ENCODE measurements around the gene TSPAN4. TPM values are rescaled to one million over a fixed set of nuclear protein-coding genes. Genes with fewer than 3 reads are reported as not detected.

Gene TSPAN4
- total and polyA plus RNA-seq, 3 experiments from 2014 or later, result 4.4 to 9.4 (median 8.8) TPM

- CTCF ChIA-PET, result no interaction called here
- Histone ChIP-seq H3K4me1 (ENCODE audit: insufficient read depth, low read length) (peaks cover 4% of the 10 kb centered on the region), H3K27ac (ENCODE audit: low read depth, low read length) (no peak overlapping the region), H3K27me3 (ENCODE audit: insufficient read depth, low read length, poor library complexity, severe bottlenecking) (peaks cover 3% of the 10 kb centered on the region), H3K9me3 (ENCODE audit: low read length) (no peaks in the 10 kb centered on the region), H3K4me3 (ENCODE audit: low read length) (no peak overlapping the region), H3K36me3 (ENCODE audit: insufficient read depth, low read length) (no peaks in the 10 kb centered on the region)
- Mint-ChIP-seq H3K27me3 (no peaks in the 10 kb centered on the region), H3K4me1 (peaks cover 4 to 14% (median 5%) of the 10 kb centered on the region in 3 donors), H3K4me3 (no peak overlapping the region), H3K27ac (no peak overlapping the region), H3K36me3 (no peaks in the 10 kb centered on the region), H3K9me3 (no peaks in the 10 kb centered on the region)
- POLR2A ChIA-PET, result no interaction called here
- DNase-seq, result no peak
Measured at GRCh38 chr11:853682-854448, 11.2 kb downstream of the TSPAN4 start.

GRCh38 chr11:854601-855329, 12.1 kb downstream of the TSPAN4 start:
- no peaks in the 10 kb centered on the region for H3K9me3 ChIP-seq (ENCODE audit: low read length)
- Mint-ChIP-seq H3K4me3 (no peak overlapping the region), H3K36me3 (no peaks in the 10 kb centered on the region), H3K27ac (no peak overlapping the region), H3K27me3 (no peaks in the 10 kb centered on the region), H3K4me1 (peaks cover 4 to 8% (median 5%) of the 10 kb centered on the region in 3 donors), H3K9me3 (no peaks in the 10 kb centered on the region)
- CTCF ChIA-PET, result no interaction called here
- no peaks in the 10 kb centered on the region for H3K36me3 ChIP-seq (ENCODE audit: insufficient read depth, low read length)
- H3K4me3 ChIP-seq (ENCODE audit: low read length), result no peak overlapping the region
- no peaks in the 10 kb centered on the region for H3K4me1 ChIP-seq (ENCODE audit: insufficient read depth, low read length)
- DNase-seq, result no peak
- POLR2A ChIA-PET, result no interaction called here
- H3K27me3 ChIP-seq (ENCODE audit: insufficient read depth, low read length, poor library complexity, severe bottlenecking), result no peaks in the 10 kb centered on the region
- no peak overlapping the region for H3K27ac ChIP-seq (ENCODE audit: low read depth, low read length)

GRCh38 chr11:855330-855674, 12.7 kb downstream of the TSPAN4 start:
- Mint-ChIP-seq H3K4me3 (no peak overlapping the region), H3K27me3 (no peaks in the 10 kb centered on the region), H3K36me3 (no peaks in the 10 kb centered on the region), H3K4me1 (peaks cover 4 to 8% (median 5%) of the 10 kb centered on the region in 3 donors), H3K9me3 (no peaks in the 10 kb centered on the region), H3K27ac (no peak overlapping the region)
- H3K27ac ChIP-seq (ENCODE audit: low read depth, low read length), result no peak overlapping the region
- CTCF ChIA-PET, result no interaction called here
- no peak for DNase-seq
- H3K36me3 ChIP-seq (ENCODE audit: insufficient read depth, low read length), result no peaks in the 10 kb centered on the region
- H3K9me3 ChIP-seq (ENCODE audit: low read length), result no peaks in the 10 kb centered on the region
- no peak overlapping the region for H3K4me3 ChIP-seq (ENCODE audit: low read length)
- H3K27me3 ChIP-seq (ENCODE audit: insufficient read depth, low read length, poor library complexity, severe bottlenecking), result no peaks in the 10 kb centered on the region
- POLR2A ChIA-PET, result no interaction called here
- no peaks in the 10 kb centered on the region for H3K4me1 ChIP-seq (ENCODE audit: insufficient read depth, low read length)

GRCh38 chr11:855796-856195, 13.1 kb downstream of the TSPAN4 start:
- no peaks in the 10 kb centered on the region for H3K27me3 ChIP-seq (ENCODE audit: insufficient read depth, low read length, poor library complexity, severe bottlenecking)
- no peak overlapping the region for H3K4me3 Mint-ChIP-seq
- no peak overlapping the region for H3K27ac ChIP-seq (ENCODE audit: low read depth, low read length)
- no peaks in the 10 kb centered on the region for H3K9me3 Mint-ChIP-seq
- H3K4me3 ChIP-seq (ENCODE audit: low read length), result no peak overlapping the region
- CTCF ChIA-PET, result no interaction called here
- H3K36me3 Mint-ChIP-seq, result no peaks in the 10 kb centered on the region
- H3K36me3 ChIP-seq (ENCODE audit: insufficient read depth, low read length), result no peaks in the 10 kb centered on the region
- DNase-seq, result no peak
- no peaks in the 10 kb centered on the region for H3K4me1 ChIP-seq (ENCODE audit: insufficient read depth, low read length)
- no peak overlapping the region for H3K27ac Mint-ChIP-seq
- no peaks in the 10 kb centered on the region for H3K27me3 Mint-ChIP-seq
- POLR2A ChIA-PET, result no interaction called here
- peaks cover 4 to 8% (median 5%) of the 10 kb centered on the region in 3 donors for H3K4me1 Mint-ChIP-seq
- no peaks in the 10 kb centered on the region for H3K9me3 ChIP-seq (ENCODE audit: low read length)

GRCh38 chr11:856397-856796, 13.7 kb downstream of the TSPAN4 start:
- H3K9me3 ChIP-seq (ENCODE audit: low read length), result no peaks in the 10 kb centered on the region
- H3K4me1 ChIP-seq (ENCODE audit: insufficient read depth, low read length), result no peaks in the 10 kb centered on the region
- Mint-ChIP-seq H3K27ac (peak overlapping the region in 1 of 8 donors; percentile 59), H3K27me3 (no peaks in the 10 kb centered on the region), H3K36me3 (no peaks in the 10 kb centered on the region), H3K4me1 (peaks cover 4 to 8% (median 5%) of the 10 kb centered on the region in 3 donors), H3K9me3 (no peaks in the 10 kb centered on the region), H3K4me3 (no peak overlapping the region)
- no peak overlapping the region for H3K27ac ChIP-seq (ENCODE audit: low read depth, low read length)
- DNase-seq, result no peak
- ChIA-PET CTCF (no interaction called here), POLR2A (interaction anchor here (0.6 kb wide), 1 partner anchor 225 kb away, joined by 3 read pairs; no protein-coding TSS in a partner anchor)
- no peaks in the 10 kb centered on the region for H3K27me3 ChIP-seq (ENCODE audit: insufficient read depth, low read length, poor library complexity, severe bottlenecking)
- no peak overlapping the region for H3K4me3 ChIP-seq (ENCODE audit: low read length)
- no peaks in the 10 kb centered on the region for H3K36me3 ChIP-seq (ENCODE audit: insufficient read depth, low read length)

- Mint-ChIP-seq H3K4me1 (peaks cover 4 to 8% (median 5%) of the 10 kb centered on the region in 3 donors), H3K9me3 (no peaks in the 10 kb centered on the region), H3K36me3 (no peaks in the 10 kb centered on the region), H3K4me3 (peak overlapping the region in 1 of 7 donors; percentile 51), H3K27ac (no peak overlapping the region), H3K27me3 (no peaks in the 10 kb centered on the region)
- no peaks in the 10 kb centered on the region for H3K4me1 ChIP-seq (ENCODE audit: insufficient read depth, low read length)
- no peak overlapping the region for H3K27ac ChIP-seq (ENCODE audit: low read depth, low read length)
- ChIA-PET CTCF (no interaction called here), POLR2A (no interaction called here)
- no peaks in the 10 kb centered on the region for H3K36me3 ChIP-seq (ENCODE audit: insufficient read depth, low read length)
- DNase-seq, result no peak
- no peak overlapping the region for H3K4me3 ChIP-seq (ENCODE audit: low read length)
- no peaks in the 10 kb centered on the region for H3K27me3 ChIP-seq (ENCODE audit: insufficient read depth, low read length, poor library complexity, severe bottlenecking)
- no peaks in the 10 kb centered on the region for H3K9me3 ChIP-seq (ENCODE audit: low read length)
Measured at GRCh38 chr11:858053-858761, 15.6 kb downstream of the TSPAN4 start.

- no peaks in the 10 kb centered on the region for H3K27me3 Mint-ChIP-seq
- CTCF ChIA-PET, result no interaction called here
Measured at GRCh38 chr11:858762-859339, 16.2 kb downstream of the TSPAN4 start.

More at GRCh38 chr11:858762-859339, 16.2 kb downstream of the TSPAN4 start:
- H3K4me1 Mint-ChIP-seq, result peaks cover 4 to 8% (median 5%) of the 10 kb centered on the region in 3 donors
- no peak overlapping the region for H3K4me3 Mint-ChIP-seq
- Histone ChIP-seq H3K27ac (ENCODE audit: low read depth, low read length) (no peak overlapping the region), H3K4me1 (ENCODE audit: insufficient read depth, low read length) (no peaks in the 10 kb centered on the region), H3K9me3 (ENCODE audit: low read length) (no peaks in the 10 kb centered on the region), H3K36me3 (ENCODE audit: insufficient read depth, low read length) (no peaks in the 10 kb centered on the region), H3K27me3 (ENCODE audit: insufficient read depth, low read length, poor library complexity, severe bottlenecking) (no peaks in the 10 kb centered on the region), H3K4me3 (ENCODE audit: low read length) (no peak overlapping the region)
- H3K27ac Mint-ChIP-seq, result no peak overlapping the region
- H3K9me3 Mint-ChIP-seq, result no peaks in the 10 kb centered on the region
- POLR2A ChIA-PET, result no interaction called here
- no peaks in the 10 kb centered on the region for H3K36me3 Mint-ChIP-seq
- DNase-seq, result no peak

Data from CD8-positive, alpha-beta memory T cell (primary cell).